Activated CD4-positive, alpha-beta memory T cell treated with anti-CD3 and anti-CD28 coated beads, Interleukin-2, amount 10 ng/mL, durations not matched to agents 7 days and 5 days (primary cell): Measurements from ENCODE around the gene MCHR1. TPM values are rescaled to one million over a fixed set of nuclear protein-coding genes. Genes with fewer than 3 reads are reported as not detected.
"Not testable (repeated sequence)": the region's sequence is repeated elsewhere in the genome, so short reads cannot be mapped to it uniquely, and the experiment has no call there.

Experiments used
- CTCF ChIA-PET: fragments of 350-600 bp; sonication (Branson Sonifier 250); formaldehyde crosslinking; loops from one replicate; lab custom pipeline; 2021; ENCODE audit warnings: antibody characterized with exemption, inconsistent platforms; lab: Charles Lee
- POLR2A ChIA-PET: fragments of 350-600 bp; sonication (Branson Sonifier 250); formaldehyde crosslinking; loops from one replicate; lab custom pipeline; 2021; ENCODE audit warnings: antibody characterized with exemption; lab: Charles Lee
- DNase-seq: peaks from one replicate; pipeline ENCODE4 v3.0.0-alpha.2; 2020
- H3K27ac Mint-ChIP-seq: one replicate; pipeline ENCODE4 v1.8.0; 2021; ENCODE audit warnings: mild to moderate bottlenecking, mixed read lengths
- H3K27me3 Mint-ChIP-seq: one replicate; pipeline ENCODE4 v1.8.0; 2021; ENCODE audit warnings: mixed read lengths
- H3K36me3 Mint-ChIP-seq: one replicate; pipeline ENCODE4 v1.8.0; 2021; ENCODE audit warnings: low read depth, mixed read lengths
- H3K4me1 Mint-ChIP-seq: one replicate; pipeline ENCODE4 v1.8.0; 2021; ENCODE audit warnings: mixed read lengths
- H3K4me3 Mint-ChIP-seq: one replicate; pipeline ENCODE4 v1.8.0; 2021; ENCODE audit warnings: mild to moderate bottlenecking, mixed read lengths
- H3K9me3 Mint-ChIP-seq: one replicate; pipeline ENCODE4 v1.8.0; 2021; ENCODE audit warnings: mixed read lengths
- total RNA-seq, 2 experiments: library from RNA; stranded (reverse); gene quantifications; one replicate each; pipeline ENCODE4 v1.2.3, GENCODE V29; 2021

Gene MCHR1
- total RNA-seq, 2 experiments from 2014 or later, result not detected

DNA sequence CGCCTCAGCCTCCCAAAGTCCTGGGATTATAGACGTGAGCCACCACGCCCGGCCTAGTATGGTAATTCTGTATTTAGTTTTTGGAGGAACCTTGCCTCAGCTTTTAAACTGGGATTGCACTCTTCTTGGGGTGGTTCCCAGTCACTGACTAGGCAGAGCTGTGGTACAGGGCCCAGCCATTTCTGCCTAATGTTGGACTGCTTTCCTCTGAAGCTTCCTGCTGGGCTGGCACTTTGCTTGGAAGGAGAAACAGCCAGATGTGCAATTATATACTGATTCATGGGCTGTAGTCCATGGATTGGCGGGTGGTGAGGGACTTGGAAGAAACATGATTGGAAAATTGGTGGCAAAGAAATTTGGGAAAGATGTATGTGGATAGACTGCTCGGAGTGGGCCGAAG, 17.6 kb upstream of the MCHR1 start:
- Mint-ChIP-seq H3K9me3 (no peaks in the 10 kb centered on the region), H3K4me3 (no peak overlapping the region), H3K27me3 (no peaks in the 10 kb centered on the region), H3K36me3 (no peaks in the 10 kb centered on the region), H3K27ac (no peak overlapping the region), H3K4me1 (no peaks in the 10 kb centered on the region)
- ChIA-PET CTCF (no interaction called here), POLR2A (interaction anchor here (1.2 kb wide), 1 partner anchor 130 kb away, joined by 4 read pairs; no protein-coding TSS in a partner anchor)
- DNase-seq, result no peak

DNA sequence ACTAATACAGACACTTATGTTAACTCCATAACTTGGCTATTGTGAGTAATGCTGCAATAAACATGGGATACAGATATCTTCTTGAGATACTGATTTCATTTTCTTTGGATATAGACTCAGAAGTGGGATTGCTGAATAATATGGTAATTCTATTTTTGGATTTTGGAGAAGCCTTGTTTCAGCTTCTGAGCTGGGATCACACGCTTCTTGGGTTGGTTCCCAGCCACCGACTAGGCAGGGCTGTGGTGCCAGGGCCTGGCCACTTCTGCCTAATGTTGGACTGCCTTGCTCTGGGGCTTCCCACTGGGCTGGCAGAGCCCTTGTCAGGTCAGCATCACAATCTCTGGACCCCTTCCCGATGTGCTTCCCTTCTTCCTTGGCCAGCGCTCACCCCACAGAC, 14.0 kb upstream of the MCHR1 start:
- ChIA-PET POLR2A (no interaction called here), CTCF (no interaction called here)
- Mint-ChIP-seq H3K27ac (no peak overlapping the region), H3K27me3 (no peaks in the 10 kb centered on the region), H3K9me3 (peaks cover 8% of the 10 kb centered on the region), H3K36me3 (peaks cover 3% of the 10 kb centered on the region), H3K4me1 (peaks cover 24% of the 10 kb centered on the region), H3K4me3 (no peak overlapping the region)
- no peak for DNase-seq

- no peaks in the 10 kb centered on the region for H3K27me3 Mint-ChIP-seq
- peaks cover 3% of the 10 kb centered on the region for H3K36me3 Mint-ChIP-seq
- DNase-seq, result no peak
- POLR2A ChIA-PET, result no interaction called here
- peaks cover 24% of the 10 kb centered on the region for H3K4me1 Mint-ChIP-seq
- no peak overlapping the region for H3K4me3 Mint-ChIP-seq
- no peak overlapping the region for H3K27ac Mint-ChIP-seq
- H3K9me3 Mint-ChIP-seq, result peaks cover 8% of the 10 kb centered on the region
- CTCF ChIA-PET, result no interaction called here
These were observed 13.0 kb upstream of the MCHR1 start for GRCh38 chr22:40666151-40666848.

GRCh38 chr22:40668611-40669411, 10.5 kb upstream of the MCHR1 start:
- peaks cover 24% of the 10 kb centered on the region for H3K4me1 Mint-ChIP-seq
- POLR2A ChIA-PET, result no interaction called here
- DNase-seq, result peak; percentile 31
- peak overlapping the region; percentile 76 for H3K27ac Mint-ChIP-seq
- H3K36me3 Mint-ChIP-seq, result peaks cover 3% of the 10 kb centered on the region
- CTCF ChIA-PET, result interaction anchor here (3.0 kb wide), 1 partner anchor 14 kb away, joined by 13 read pairs; no protein-coding TSS in a partner anchor
- peak overlapping the region; percentile 2 for H3K4me3 Mint-ChIP-seq
- no peaks in the 10 kb centered on the region for H3K27me3 Mint-ChIP-seq
- H3K9me3 Mint-ChIP-seq, result peaks cover 8% of the 10 kb centered on the region

GRCh38 chr22:40670058-40670457, 9.2 kb upstream of the MCHR1 start:
- peaks cover 8% of the 10 kb centered on the region for H3K9me3 Mint-ChIP-seq
- peaks cover 3% of the 10 kb centered on the region for H3K36me3 Mint-ChIP-seq
- ChIA-PET POLR2A (no interaction called here), CTCF (interaction anchor here (3.0 kb wide), 1 partner anchor 13 kb away, joined by 13 read pairs; no protein-coding TSS in a partner anchor)
- no peak for DNase-seq
- H3K4me1 Mint-ChIP-seq, result peaks cover 24% of the 10 kb centered on the region
- no peak overlapping the region for H3K27ac Mint-ChIP-seq
- H3K4me3 Mint-ChIP-seq, result no peak overlapping the region
- no peaks in the 10 kb centered on the region for H3K27me3 Mint-ChIP-seq

GRCh38 chr22:40671369-40671768, 7.9 kb upstream of the MCHR1 start:
- CTCF ChIA-PET, result interaction anchor here (2.5 kb wide), 1 partner anchor 12 kb away, joined by 8 read pairs; no protein-coding TSS in a partner anchor
- POLR2A ChIA-PET, result no interaction called here

GRCh38 chr22:40671796-40672360, 7.4 kb upstream of the MCHR1 start:
- no peak overlapping the region for H3K27ac Mint-ChIP-seq
- ChIA-PET CTCF (interaction anchor here (2.5 kb wide), 1 partner anchor 11 kb away, joined by 8 read pairs; no protein-coding TSS in a partner anchor), POLR2A (no interaction called here)
- H3K36me3 Mint-ChIP-seq, result peaks cover 3% of the 10 kb centered on the region
- H3K4me3 Mint-ChIP-seq, result no peak overlapping the region
- H3K27me3 Mint-ChIP-seq, result no peaks in the 10 kb centered on the region
- peaks cover 24% of the 10 kb centered on the region for H3K4me1 Mint-ChIP-seq
- peaks cover 8% of the 10 kb centered on the region for H3K9me3 Mint-ChIP-seq
- no peak for DNase-seq

More at GRCh38 chr22:40671369-40671768, 7.9 kb upstream of the MCHR1 start:
- Mint-ChIP-seq H3K4me3 (no peak overlapping the region), H3K4me1 (peaks cover 24% of the 10 kb centered on the region), H3K27ac (no peak overlapping the region), H3K9me3 (peaks cover 8% of the 10 kb centered on the region), H3K36me3 (peaks cover 3% of the 10 kb centered on the region), H3K27me3 (no peaks in the 10 kb centered on the region)
- no peak for DNase-seq

DNA sequence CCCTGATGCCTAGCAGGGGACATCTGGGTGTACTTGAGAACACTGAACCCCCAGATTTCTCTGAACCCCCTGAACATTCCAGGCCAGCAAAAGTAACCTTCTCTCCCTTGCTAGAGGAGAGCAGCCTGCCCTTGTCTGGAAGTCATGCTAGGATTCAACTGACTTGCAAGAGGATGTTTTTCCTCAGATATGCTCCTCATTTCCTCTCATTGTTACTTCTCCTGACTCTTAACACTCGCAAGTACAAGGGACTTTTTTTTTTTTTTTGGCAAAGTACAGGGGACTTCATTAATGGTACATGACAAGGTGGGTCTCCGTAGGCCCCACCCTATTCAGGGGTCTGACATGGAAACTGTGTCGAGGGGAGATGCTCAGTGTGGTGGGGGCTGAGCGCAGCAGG, 6.3 kb upstream of the MCHR1 start:
- DNase-seq, result no peak
- no peak overlapping the region for H3K27ac Mint-ChIP-seq
- peaks cover 20% of the 10 kb centered on the region for H3K4me1 Mint-ChIP-seq
- no peaks in the 10 kb centered on the region for H3K27me3 Mint-ChIP-seq
- POLR2A ChIA-PET, result no interaction called here
- H3K4me3 Mint-ChIP-seq, result no peak overlapping the region
- CTCF ChIA-PET, result interaction anchor here (2.5 kb wide), 1 partner anchor 10 kb away, joined by 8 read pairs; no protein-coding TSS in a partner anchor
- H3K9me3 Mint-ChIP-seq, result peaks cover 6% of the 10 kb centered on the region
- peaks cover 3% of the 10 kb centered on the region for H3K36me3 Mint-ChIP-seq

GRCh38 chr22:40674274-40674673, 5.0 kb upstream of the MCHR1 start:
- no peaks in the 10 kb centered on the region for H3K9me3 Mint-ChIP-seq
- peaks cover 3% of the 10 kb centered on the region for H3K27me3 Mint-ChIP-seq
- H3K4me3 Mint-ChIP-seq, result no peak overlapping the region
- H3K27ac Mint-ChIP-seq, result no peak overlapping the region
- peaks cover 9% of the 10 kb centered on the region for H3K4me1 Mint-ChIP-seq
- DNase-seq, result no peak
- no peaks in the 10 kb centered on the region for H3K36me3 Mint-ChIP-seq
- CTCF ChIA-PET, result interaction anchor here (0.7 kb wide), 1 partner anchor 9 kb away, joined by 4 read pairs; no protein-coding TSS in a partner anchor
- POLR2A ChIA-PET, result no interaction called here

- H3K4me1 Mint-ChIP-seq, POLR2A ChIA-PET: not testable (repeated sequence)
These were observed 3.1 kb upstream of the MCHR1 start for GRCh38 chr22:40676166-40676565.

DNA sequence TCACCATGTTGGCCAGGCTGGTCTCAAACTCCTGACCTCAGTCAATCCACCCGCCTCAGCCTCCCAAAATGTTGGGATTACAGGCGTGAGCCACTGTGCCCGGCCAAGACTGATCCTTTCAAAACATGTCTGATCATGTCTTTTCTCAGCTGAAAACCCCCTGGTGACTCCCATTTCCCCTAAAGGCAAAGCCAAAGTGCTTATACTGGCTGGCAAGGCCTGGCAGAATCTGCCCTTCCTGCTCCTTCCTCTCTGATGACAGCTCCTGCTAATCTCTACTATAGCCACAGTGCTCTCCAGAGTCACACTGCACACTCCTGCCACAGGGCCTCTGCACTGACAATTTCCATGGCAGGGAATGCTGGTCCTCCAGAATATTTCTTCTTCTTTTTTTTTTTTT, 2.6 kb upstream of the MCHR1 start:
- Mint-ChIP-seq H3K4me3 (no peak overlapping the region), H3K27me3 (peaks cover 17% of the 10 kb centered on the region), H3K9me3 (no peaks in the 10 kb centered on the region), H3K36me3 (no peaks in the 10 kb centered on the region), H3K27ac (no peak overlapping the region), H3K4me1 (peaks cover 3% of the 10 kb centered on the region)
- ChIA-PET CTCF (no interaction called here), POLR2A (no interaction called here)
- no peak for DNase-seq

More at GRCh38 chr22:40676166-40676565, 3.1 kb upstream of the MCHR1 start:
- not testable (repeated sequence) for H3K27ac Mint-ChIP-seq, H3K36me3 Mint-ChIP-seq, DNase-seq, H3K9me3 Mint-ChIP-seq, H3K4me3 Mint-ChIP-seq
- H3K27me3 Mint-ChIP-seq, result peaks cover 13% of the 10 kb centered on the region
- CTCF ChIA-PET, result interaction anchor here (1.2 kb wide), 1 partner anchor 29 kb away, joined by 3 read pairs; no protein-coding TSS in a partner anchor

- H3K4me3 Mint-ChIP-seq, result no peak overlapping the region
- CTCF ChIA-PET, result no interaction called here
These were observed 613 bp upstream of the MCHR1 start for GRCh38 chr22:40678493-40679248.

More at GRCh38 chr22:40678493-40679248, 613 bp upstream of the MCHR1 start:
- POLR2A ChIA-PET, result no interaction called here
- Mint-ChIP-seq H3K36me3 (no peaks in the 10 kb centered on the region), H3K27me3 (peaks cover 17% of the 10 kb centered on the region), H3K9me3 (no peaks in the 10 kb centered on the region), H3K4me1 (peaks cover 22% of the 10 kb centered on the region), H3K27ac (no peak overlapping the region)
- no peak for DNase-seq
